CD4-positive, CD25-positive, alpha-beta regulatory T cell (primary cell): ENCODE measurements around the gene SERPINB8. TPM values are rescaled to one million over a fixed set of nuclear protein-coding genes. Genes with fewer than 3 reads are reported as not detected.
A peak's percentile ranks its signal among the peaks of the same experiment; 100 is the strongest.

Experiments
- ATAC-seq, 2 donors: fragments of 150-1000 bp; cut with Tn5 transposase; one replicate each; pipeline ENCODE4 v1.10.0; 2021; ENCODE audit warnings: low read depth in 2 of 2, moderate number of reproducible peaks in 2 of 2, moderate library complexity in 1 of 2
- DNase-seq, 3 donors: peaks; one replicate each; pipeline versions ENCODE4 v3.0.0 to v3.0.0-alpha.2; 2012 to 2022; ENCODE audit warnings: mixed read lengths in 1 of 3
- H3K27ac ChIP-seq: one replicate; pipeline ENCODE4 v1.7.0; 2013; ENCODE audit warnings: mild to moderate bottlenecking, low read length; ENCODE audit not compliant: insufficient read depth, poor library complexity, severe bottlenecking
- H3K27me3 ChIP-seq: one replicate; pipeline ENCODE4 v1.7.0; 2013; ENCODE audit warnings: low read length; ENCODE audit not compliant: control insufficient read depth, insufficient read depth
- H3K36me3 ChIP-seq: one replicate; pipeline ENCODE4 v1.7.0; 2013; ENCODE audit warnings: mild to moderate bottlenecking, low read length, moderate library complexity; ENCODE audit not compliant: control insufficient read depth, insufficient read depth
- H3K4me1 ChIP-seq: 2 replicates; pipeline ENCODE4 v1.7.0; 2013; ENCODE audit warnings: mild to moderate bottlenecking, low read length; ENCODE audit not compliant: insufficient read depth, control insufficient read depth, poor library complexity, severe bottlenecking
- H3K4me3 ChIP-seq: one replicate; pipeline ENCODE4 v1.7.0; 2013; ENCODE audit warnings: low read depth, mild to moderate bottlenecking, low read length, moderate library complexity
- H3K9me3 ChIP-seq, 2 experiments: 1 replicate in 1 of 2; 2 replicates in 1 of 2; pipeline ENCODE4 v1.7.0; 2013; ENCODE audit warnings: low read length in 2 of 2, mild to moderate bottlenecking in 1 of 2, moderate library complexity in 1 of 2; ENCODE audit not compliant: control insufficient read depth in 2 of 2
- H3K27ac Mint-ChIP-seq, 3 donors: one replicate each; pipeline ENCODE4 v1.8.0; 2020 to 2022; ENCODE audit warnings: mild to moderate bottlenecking in 3 of 3, mixed read lengths in 3 of 3, moderate library complexity in 2 of 3
- H3K27me3 Mint-ChIP-seq: one replicate; pipeline ENCODE4 v1.8.0; 2022; ENCODE audit warnings: mild to moderate bottlenecking, mixed read lengths
- H3K36me3 Mint-ChIP-seq: one replicate; pipeline ENCODE4 v1.8.0; 2020; ENCODE audit warnings: mixed read lengths
- H3K4me1 Mint-ChIP-seq, 4 donors: one replicate each; pipeline ENCODE4 v1.8.0; 2020 to 2022; ENCODE audit warnings: mixed read lengths in 4 of 4, mild to moderate bottlenecking in 1 of 4
- H3K4me3 Mint-ChIP-seq, 4 donors: one replicate each; pipeline ENCODE4 v1.8.0; 2020 to 2022; ENCODE audit warnings: mild to moderate bottlenecking in 4 of 4, mixed read lengths in 4 of 4, moderate library complexity in 3 of 4
- H3K9me3 Mint-ChIP-seq, 7 donors: one replicate each; pipeline ENCODE4 v1.8.0; 2020 to 2022; ENCODE audit warnings: mixed read lengths in 7 of 7, mild to moderate bottlenecking in 3 of 7, moderate library complexity in 2 of 7
- polyA plus RNA-seq, 4 donors: library from polyadenylated mRNA; unstranded; fragments of 300-500 nt; fragmentation: Illumina TruSeq; gene quantifications; one replicate each; pipeline ENCODE4 v1.2.3, GENCODE V29; 2021
- total RNA-seq: library from RNA; stranded (reverse); gene quantifications from one replicate; pipeline ENCODE4 v1.2.3, GENCODE V29; 2022

Gene SERPINB8
- total and polyA plus RNA-seq, 5 donors from 2014 or later: 13.5 to 29.4 (median 14.3) TPM

DNA sequence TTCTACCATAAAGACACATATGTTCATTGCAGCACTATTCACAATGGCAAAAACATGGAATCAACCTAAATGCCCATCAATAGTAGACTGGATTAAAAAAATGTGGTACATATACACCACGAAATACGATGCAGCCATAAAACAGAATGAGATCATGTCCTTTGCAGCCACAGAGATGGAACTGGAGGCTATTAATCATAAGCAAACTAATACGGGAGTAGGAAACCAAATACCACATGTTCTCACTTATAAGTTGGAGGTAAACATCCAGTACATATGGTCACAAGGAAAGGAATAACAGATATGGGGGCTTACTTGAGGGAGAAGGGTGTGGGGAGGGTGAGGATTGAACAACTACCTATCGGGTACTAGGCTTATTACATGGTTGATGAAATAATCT is 13.1 kb upstream of the SERPINB8 start:
- DNase-seq (no peak), ATAC-seq (no peak)
- Mint-ChIP-seq H3K9me3 (peaks cover 0 to 1% (median 0%) of the 10 kb centered on the region in 7 donors), H3K36me3 (no peaks in the 10 kb centered on the region), H3K27ac (no peak overlapping the region), H3K27me3 (peaks cover 27% of the 10 kb centered on the region), H3K4me3 (no peak overlapping the region), H3K4me1 (no peaks in the 10 kb centered on the region)
- Histone ChIP-seq H3K4me1 (no peaks in the 10 kb centered on the region), H3K9me3 (no peaks in the 10 kb centered on the region), H3K27ac (no peak overlapping the region), H3K36me3 (no peaks in the 10 kb centered on the region), H3K4me3 (no peak overlapping the region), H3K27me3 (peaks cover 14% of the 10 kb centered on the region)

DNA sequence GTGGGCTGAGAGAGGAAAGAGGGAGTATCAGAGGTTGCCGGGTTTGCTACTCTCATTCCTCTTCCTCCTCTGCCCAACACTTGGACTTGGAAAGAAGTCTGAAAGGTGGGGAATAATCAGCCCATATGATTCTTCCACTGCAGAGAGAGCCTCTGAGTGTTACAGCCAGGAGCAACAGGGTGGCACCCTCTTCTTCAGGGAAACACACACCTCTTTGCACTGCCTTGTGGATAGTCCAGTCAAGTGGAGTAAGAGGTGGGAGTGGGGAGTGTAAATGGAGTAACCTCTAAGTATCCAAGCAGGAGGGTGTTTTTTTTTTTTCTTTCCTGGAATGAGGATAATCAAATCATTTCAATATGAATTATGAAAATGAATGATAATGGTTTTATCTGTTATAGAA is 9.0 kb upstream of the SERPINB8 start:
- peaks cover 12% of the 10 kb centered on the region for H3K27me3 ChIP-seq
- peaks cover 27% of the 10 kb centered on the region for H3K27me3 Mint-ChIP-seq
- no peak overlapping the region for H3K27ac Mint-ChIP-seq
- H3K4me1 Mint-ChIP-seq: no peaks in the 10 kb centered on the region
- H3K4me1 ChIP-seq: no peaks in the 10 kb centered on the region
- H3K4me3 Mint-ChIP-seq: no peak overlapping the region
- no peaks in the 10 kb centered on the region for H3K9me3 Mint-ChIP-seq
- ATAC-seq (no peak), DNase-seq (no peak)
- H3K36me3 Mint-ChIP-seq: no peaks in the 10 kb centered on the region
- no peak overlapping the region for H3K27ac ChIP-seq
- H3K4me3 ChIP-seq: no peak overlapping the region
- H3K9me3 ChIP-seq: no peaks in the 10 kb centered on the region
- no peaks in the 10 kb centered on the region for H3K36me3 ChIP-seq

DNA sequence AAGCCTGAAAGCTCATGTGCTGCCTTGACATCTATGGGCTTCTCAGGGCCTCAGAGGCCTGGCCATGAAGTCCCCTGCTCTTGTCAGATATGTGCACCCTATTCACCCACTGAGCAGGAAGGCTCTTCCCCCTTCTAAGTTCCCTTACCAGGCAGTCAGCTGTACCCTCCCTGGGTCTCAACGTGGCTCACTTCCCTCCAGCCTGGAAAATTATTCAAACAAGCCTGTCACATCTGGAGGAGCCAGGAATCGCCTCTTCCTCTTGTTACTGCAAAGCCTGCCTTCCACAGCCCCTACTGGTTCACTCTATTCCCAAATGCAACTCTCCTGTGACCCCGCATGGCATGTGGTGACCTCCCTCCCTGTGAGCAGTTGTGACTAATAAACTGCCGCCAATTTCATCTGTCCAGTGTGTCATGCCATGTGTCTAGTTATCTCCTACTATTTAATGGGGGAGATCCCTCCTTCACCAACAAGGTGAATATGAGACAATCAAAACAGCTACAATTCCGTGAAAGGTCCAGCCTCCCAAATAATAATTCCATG is 8.4 kb upstream of the SERPINB8 start:
- H3K4me3 ChIP-seq: no peak overlapping the region
- peaks cover 12% of the 10 kb centered on the region for H3K27me3 ChIP-seq
- ATAC-seq (no peak), DNase-seq (no peak)
- no peaks in the 10 kb centered on the region for H3K9me3 ChIP-seq
- no peak overlapping the region for H3K27ac ChIP-seq
- no peaks in the 10 kb centered on the region for H3K4me1 Mint-ChIP-seq
- H3K27me3 Mint-ChIP-seq: peaks cover 24% of the 10 kb centered on the region
- H3K9me3 Mint-ChIP-seq: no peaks in the 10 kb centered on the region
- H3K36me3 Mint-ChIP-seq: no peaks in the 10 kb centered on the region
- H3K4me1 ChIP-seq: no peaks in the 10 kb centered on the region
- no peak overlapping the region for H3K4me3 Mint-ChIP-seq
- H3K36me3 ChIP-seq: no peaks in the 10 kb centered on the region
- H3K27ac Mint-ChIP-seq: no peak overlapping the region

DNA sequence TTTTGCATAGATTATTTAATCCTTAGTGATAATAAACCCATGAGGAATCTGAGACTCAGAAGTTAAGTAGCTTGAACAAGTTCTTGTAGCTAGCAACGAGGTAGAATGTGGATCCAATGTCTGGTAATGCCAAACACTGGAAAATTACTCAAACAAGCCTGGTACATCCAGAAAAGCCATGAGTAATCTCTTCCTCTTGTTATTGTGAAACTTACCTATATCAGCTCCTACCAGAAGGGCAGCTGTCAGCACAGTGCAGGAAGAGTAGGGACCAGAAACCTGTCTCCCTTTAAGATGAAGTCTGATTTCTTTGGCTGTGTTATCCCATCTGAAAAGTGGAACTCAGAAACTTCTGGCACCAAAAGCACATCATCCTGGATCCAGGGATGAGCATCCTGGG is 7.7 kb upstream of the SERPINB8 start:
- no peak for DNase-seq
- Histone ChIP-seq H3K4me3 (no peak overlapping the region), H3K36me3 (no peaks in the 10 kb centered on the region), H3K27ac (no peak overlapping the region), H3K4me1 (no peaks in the 10 kb centered on the region), H3K9me3 (no peaks in the 10 kb centered on the region), H3K27me3 (peaks cover 8% of the 10 kb centered on the region)
- no peaks in the 10 kb centered on the region for H3K36me3 Mint-ChIP-seq
- H3K4me1 Mint-ChIP-seq: no peaks in the 10 kb centered on the region
- H3K4me3 Mint-ChIP-seq: no peak overlapping the region
- peaks cover 18% of the 10 kb centered on the region for H3K27me3 Mint-ChIP-seq
- no peaks in the 10 kb centered on the region for H3K9me3 Mint-ChIP-seq
- ATAC-seq: no peak
- H3K27ac Mint-ChIP-seq: no peak overlapping the region

DNA sequence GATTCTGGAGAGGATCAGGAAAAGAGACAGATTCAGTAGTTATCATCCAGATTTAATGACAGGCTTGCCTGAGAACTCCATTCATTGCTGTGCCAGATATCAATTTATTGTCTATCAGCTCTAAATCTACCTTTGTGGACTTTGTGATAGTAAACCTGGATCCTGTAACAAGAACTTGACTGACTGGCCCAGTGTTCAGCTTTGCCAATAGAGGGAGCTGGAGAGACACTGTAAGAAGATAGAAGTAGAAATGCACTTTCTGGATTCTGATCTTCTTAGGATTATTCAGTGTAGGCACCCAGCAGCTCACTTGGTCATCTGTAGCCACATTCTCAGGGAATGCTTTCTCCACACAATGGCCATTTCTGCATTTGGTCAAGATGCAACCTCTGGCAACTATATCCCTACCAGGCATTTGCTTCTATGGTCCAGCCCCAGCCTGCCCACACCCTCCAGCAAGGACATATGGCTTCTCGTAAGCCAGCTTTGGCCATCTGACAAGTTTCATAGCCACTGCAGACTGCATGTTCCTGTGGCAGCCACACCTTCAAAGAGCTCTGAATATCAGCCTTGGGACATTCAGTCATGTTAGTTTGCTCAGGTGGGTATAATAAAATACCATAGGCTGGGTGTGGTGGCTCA is 6.1 kb upstream of the SERPINB8 start:
- H3K4me1 ChIP-seq: no peaks in the 10 kb centered on the region
- H3K27me3 Mint-ChIP-seq: peaks cover 18% of the 10 kb centered on the region
- no peaks in the 10 kb centered on the region for H3K4me1 Mint-ChIP-seq
- H3K27ac Mint-ChIP-seq: no peak overlapping the region
- peaks cover 6% of the 10 kb centered on the region for H3K27me3 ChIP-seq
- H3K4me3 Mint-ChIP-seq: peak overlapping the region in 1 of 4 donors; percentile 42
- H3K36me3 Mint-ChIP-seq: no peaks in the 10 kb centered on the region
- no peaks in the 10 kb centered on the region for H3K9me3 ChIP-seq
- DNase-seq: peak; percentile 33 to 76 (median 65)
- H3K36me3 ChIP-seq: no peaks in the 10 kb centered on the region
- no peak overlapping the region for H3K27ac ChIP-seq
- peak; percentile 72 to 82 for ATAC-seq
- no peaks in the 10 kb centered on the region for H3K9me3 Mint-ChIP-seq
- no peak overlapping the region for H3K4me3 ChIP-seq

DNA sequence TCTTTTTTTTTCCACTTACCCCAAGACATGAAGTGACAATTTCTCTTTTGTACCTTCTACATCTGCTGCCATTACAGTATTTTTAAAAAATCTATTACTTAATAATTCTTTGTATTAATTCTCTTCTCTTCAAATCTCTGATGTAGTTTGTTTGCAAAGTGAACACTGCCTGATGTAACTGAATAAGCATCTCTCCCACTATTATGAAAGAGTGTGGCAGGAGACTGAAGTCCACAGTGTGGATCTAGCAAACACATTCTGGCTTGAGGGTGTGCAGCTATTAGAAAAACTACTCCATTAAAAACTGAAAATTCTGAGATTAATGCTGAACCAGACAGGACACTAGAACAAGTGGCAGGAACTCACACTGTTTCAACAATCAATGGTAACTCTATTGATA is 5.0 kb upstream of the SERPINB8 start:
- ATAC-seq (no peak), DNase-seq (no peak)
- Histone ChIP-seq H3K36me3 (no peaks in the 10 kb centered on the region), H3K27me3 (peaks cover 3% of the 10 kb centered on the region), H3K4me3 (no peak overlapping the region), H3K27ac (no peak overlapping the region), H3K4me1 (peaks cover 5% of the 10 kb centered on the region), H3K9me3 (no peaks in the 10 kb centered on the region)
- no peak overlapping the region for H3K27ac Mint-ChIP-seq
- H3K27me3 Mint-ChIP-seq: peaks cover 11% of the 10 kb centered on the region
- no peaks in the 10 kb centered on the region for H3K9me3 Mint-ChIP-seq
- H3K4me3 Mint-ChIP-seq: no peak overlapping the region
- no peaks in the 10 kb centered on the region for H3K36me3 Mint-ChIP-seq
- peaks cover 8 to 11% (median 10%) of the 10 kb centered on the region in 4 donors for H3K4me1 Mint-ChIP-seq

DNA sequence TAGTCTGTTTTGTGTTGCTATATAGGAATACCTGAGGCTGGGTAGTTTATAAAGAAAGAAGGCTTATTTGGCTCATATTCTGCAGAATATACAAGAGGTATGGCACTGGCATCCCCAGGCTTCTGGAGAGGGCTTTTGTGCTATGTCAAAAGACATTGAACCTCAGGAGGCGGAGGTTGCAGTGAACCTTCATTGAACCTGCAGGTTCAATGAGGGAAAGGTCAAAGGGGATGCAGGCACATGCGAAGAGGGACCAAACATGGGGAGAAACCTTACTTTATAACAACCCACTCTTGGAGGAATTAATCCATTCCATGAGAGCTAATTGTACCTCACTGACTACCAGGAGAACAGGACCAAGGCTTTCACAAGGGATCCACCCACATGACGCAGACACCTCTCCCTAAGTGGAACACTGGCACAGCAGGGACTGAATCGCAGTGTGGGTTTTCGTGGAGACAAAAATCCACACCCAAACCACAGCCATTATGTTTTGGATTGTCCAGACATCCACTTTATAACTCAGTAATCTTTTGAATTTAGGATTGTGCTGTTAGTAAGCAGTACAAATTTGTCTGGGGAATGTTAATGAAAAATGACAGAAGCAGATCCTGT is 4.1 kb upstream of the SERPINB8 start:
- H3K27ac Mint-ChIP-seq: no peak overlapping the region
- ATAC-seq: no peak
- H3K36me3 ChIP-seq: no peaks in the 10 kb centered on the region

DNA sequence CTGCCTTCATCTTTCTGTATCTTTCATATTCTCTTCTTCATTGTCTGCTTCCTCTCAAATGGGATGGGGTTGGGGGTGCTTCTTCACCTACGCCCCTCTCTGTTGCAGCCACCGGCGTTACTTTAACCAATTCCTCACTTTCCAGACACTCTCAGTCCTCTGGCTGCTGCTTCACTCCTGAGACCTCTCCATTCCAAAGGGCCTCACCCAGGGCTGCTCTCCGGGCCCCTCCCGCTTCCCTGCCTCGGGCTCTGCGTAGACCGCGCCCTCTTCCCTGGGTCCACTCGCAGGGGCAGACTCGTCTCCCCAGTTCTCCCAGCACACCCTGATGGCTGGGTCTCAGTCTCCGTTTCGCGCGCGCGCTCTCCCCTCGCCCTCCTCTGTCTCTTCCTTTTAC is 926 bp downstream of the SERPINB8 start:
- H3K27me3 Mint-ChIP-seq: no peaks in the 10 kb centered on the region
- no peaks in the 10 kb centered on the region for H3K36me3 Mint-ChIP-seq
- peaks cover 1% of the 10 kb centered on the region for H3K27me3 ChIP-seq
- ATAC-seq (no peak), DNase-seq (no peak)
- H3K4me3 ChIP-seq: peak overlapping the region; percentile 80
- H3K36me3 ChIP-seq: no peaks in the 10 kb centered on the region
- H3K4me3 Mint-ChIP-seq: peak overlapping the region; percentile 94 to 99 (median 96)
- peak overlapping the region; percentile 89 for H3K27ac ChIP-seq
- no peaks in the 10 kb centered on the region for H3K9me3 ChIP-seq
- H3K27ac Mint-ChIP-seq: peak overlapping the region; percentile 93 to 97 (median 97)
- no peaks in the 10 kb centered on the region for H3K9me3 Mint-ChIP-seq
- H3K4me1 ChIP-seq: peaks cover 10% of the 10 kb centered on the region
- H3K4me1 Mint-ChIP-seq: peaks cover 13 to 42% (median 25%) of the 10 kb centered on the region in 4 donors

More for the DNA sequence above, 4.1 kb upstream of the SERPINB8 start:
- H3K27me3 ChIP-seq: peaks cover 3% of the 10 kb centered on the region
- no peak overlapping the region for H3K4me3 ChIP-seq
- H3K36me3 Mint-ChIP-seq: no peaks in the 10 kb centered on the region
- no peak for DNase-seq
- no peaks in the 10 kb centered on the region for H3K9me3 Mint-ChIP-seq
- H3K27me3 Mint-ChIP-seq: peaks cover 11% of the 10 kb centered on the region
- H3K4me1 ChIP-seq: peaks cover 7% of the 10 kb centered on the region
- no peak overlapping the region for H3K27ac ChIP-seq
- no peak overlapping the region for H3K4me3 Mint-ChIP-seq
- H3K9me3 ChIP-seq: no peaks in the 10 kb centered on the region
- H3K4me1 Mint-ChIP-seq: peaks cover 9 to 15% (median 13%) of the 10 kb centered on the region in 4 donors
